GM12874 (cell line): ENCODE results near the gene PIGN.
A peak's percentile ranks its signal among the peaks of the same experiment; 100 is the strongest.

ENCODE experiments used
- TF ChIP-seq, protein P1 (sequence below): IDR thresholded peaks from 2 replicates; pipeline ENCODE4 v1.5.1; 2011; ENCODE audit warnings: low read depth, mild to moderate bottlenecking, control low read depth, low read length, moderate library complexity; ENCODE audit not compliant: insufficient read depth

PIGN gene

DNA sequence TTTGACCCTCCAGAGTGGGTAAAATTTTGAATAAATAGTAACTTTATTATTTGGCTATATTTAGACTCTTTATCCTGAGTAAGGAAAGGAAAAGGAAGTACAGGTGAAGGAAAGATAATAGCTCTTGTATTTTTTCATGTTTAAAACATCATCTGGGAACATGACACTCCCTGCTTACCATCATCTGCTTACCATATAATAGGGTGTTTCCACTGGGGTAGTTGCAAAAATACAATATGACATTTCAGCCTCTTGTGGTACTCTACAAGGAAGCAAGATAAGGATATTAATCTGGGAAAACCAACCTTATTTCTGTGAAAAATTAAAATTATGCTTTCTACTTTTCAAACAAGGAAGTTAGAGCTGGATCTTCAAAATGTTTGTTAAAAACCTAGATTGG lies 10.1 kb upstream of the PIGN start:
- TF ChIP-seq, protein P1, sequence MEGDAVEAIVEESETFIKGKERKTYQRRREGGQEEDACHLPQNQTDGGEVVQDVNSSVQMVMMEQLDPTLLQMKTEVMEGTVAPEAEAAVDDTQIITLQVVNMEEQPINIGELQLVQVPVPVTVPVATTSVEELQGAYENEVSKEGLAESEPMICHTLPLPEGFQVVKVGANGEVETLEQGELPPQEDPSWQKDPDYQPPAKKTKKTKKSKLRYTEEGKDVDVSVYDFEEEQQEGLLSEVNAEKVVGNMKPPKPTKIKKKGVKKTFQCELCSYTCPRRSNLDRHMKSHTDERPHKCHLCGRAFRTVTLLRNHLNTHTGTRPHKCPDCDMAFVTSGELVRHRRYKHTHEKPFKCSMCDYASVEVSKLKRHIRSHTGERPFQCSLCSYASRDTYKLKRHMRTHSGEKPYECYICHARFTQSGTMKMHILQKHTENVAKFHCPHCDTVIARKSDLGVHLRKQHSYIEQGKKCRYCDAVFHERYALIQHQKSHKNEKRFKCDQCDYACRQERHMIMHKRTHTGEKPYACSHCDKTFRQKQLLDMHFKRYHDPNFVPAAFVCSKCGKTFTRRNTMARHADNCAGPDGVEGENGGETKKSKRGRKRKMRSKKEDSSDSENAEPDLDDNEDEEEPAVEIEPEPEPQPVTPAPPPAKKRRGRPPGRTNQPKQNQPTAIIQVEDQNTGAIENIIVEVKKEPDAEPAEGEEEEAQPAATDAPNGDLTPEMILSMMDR = no peak

DNA sequence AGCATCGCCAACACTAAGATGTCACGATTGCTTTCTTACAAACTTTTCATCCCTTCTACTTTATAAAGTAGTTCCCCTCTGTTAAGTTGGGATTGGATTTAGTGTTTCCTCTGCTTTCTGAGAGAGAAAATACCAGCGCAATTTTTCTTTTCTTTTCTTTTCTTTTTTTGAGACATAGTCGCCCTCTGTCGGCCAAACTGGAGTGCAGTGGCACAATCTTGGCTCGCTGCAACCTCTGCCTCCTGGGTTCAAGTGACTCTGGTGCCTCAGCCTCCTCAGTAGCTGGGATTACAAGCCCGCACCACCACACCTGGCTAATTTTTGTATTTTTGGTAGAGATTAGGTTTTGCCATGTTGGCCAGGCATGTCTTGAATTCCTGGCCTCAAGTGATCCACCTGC lies 9.2 kb upstream of the PIGN start:
- TF ChIP-seq, protein P1 = no peak

DNA sequence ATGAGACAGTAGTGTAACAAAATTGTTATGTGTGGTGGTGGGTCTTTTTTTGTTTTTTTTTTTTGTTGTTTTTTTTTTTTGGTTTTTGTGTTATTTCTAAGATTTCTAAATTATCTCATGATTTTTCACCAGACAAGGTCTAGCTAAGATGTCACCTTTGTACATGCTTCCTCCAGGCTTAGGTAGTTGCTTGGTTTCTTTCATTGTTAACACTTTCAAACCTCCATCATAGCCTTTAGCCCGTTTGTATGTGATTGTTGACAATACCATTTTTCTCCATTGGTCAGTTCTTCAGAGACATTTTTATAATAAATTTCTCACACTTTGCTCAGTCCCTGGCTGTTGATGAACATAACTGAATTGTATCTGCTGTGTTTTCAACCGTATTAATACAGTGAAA lies 2.4 kb upstream of the PIGN start:
- TF ChIP-seq, protein P1 = no peak

DNA sequence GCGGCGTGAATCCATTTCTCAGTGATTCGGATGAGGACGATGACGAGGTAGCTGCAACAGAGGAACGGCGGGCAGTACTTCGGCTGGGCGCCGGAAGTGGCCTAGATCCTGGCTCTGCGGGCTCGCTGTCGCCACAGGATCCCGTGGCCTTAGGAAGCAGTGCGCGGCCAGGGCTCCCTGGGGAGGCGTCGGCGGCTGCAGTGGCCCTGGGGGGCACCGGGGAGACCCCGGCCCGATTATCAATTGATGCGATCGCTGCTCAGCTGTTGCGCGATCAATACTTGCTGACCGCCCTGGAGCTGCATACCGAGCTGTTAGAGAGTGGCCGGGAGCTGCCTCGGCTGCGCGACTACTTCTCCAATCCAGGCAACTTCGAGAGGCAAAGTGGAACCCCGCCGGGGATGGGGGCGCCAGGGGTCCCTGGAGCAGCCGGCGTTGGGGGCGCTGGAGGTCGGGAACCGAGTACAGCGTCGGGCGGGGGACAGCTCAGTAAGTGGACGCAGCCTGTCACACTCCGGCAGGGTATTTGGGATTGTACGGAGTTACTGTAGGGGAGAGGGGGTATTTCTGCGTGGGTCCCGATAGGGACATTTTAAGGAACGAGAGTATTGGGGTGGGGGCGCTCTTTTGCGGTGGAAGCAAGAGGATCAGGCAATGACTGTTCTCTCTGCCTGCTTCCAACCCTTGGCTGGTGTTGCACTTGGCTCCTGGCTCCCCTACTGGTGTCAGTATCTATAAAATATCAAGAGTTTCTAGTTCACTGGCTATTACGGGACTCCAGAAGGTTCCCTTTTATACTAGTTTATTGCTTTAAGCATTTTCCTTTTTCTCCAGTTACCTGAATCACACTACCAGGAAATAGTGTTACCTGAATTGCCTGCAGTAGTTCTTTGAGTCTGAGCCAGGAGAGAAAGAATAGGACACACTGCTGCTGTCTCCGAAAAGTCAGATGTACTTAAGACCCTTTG lies 971 bp upstream of the PIGN start:
- TF ChIP-seq, protein P1 = no peak

DNA sequence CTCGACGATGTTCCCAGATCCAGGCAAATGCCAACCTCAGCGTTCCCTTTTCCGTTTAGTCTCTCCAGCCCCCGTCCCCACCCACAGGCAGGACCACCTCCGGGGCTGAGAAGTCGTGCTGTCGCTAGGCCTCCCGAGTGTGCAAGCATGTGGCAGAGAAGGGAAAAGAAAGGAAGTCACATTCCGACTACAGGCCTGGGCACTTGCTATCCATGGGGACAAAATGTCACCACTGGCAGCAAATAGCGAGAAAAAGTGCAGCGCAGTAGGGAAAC lies 420 bp downstream of the PIGN start:
- TF ChIP-seq, protein P1 = no peak

DNA sequence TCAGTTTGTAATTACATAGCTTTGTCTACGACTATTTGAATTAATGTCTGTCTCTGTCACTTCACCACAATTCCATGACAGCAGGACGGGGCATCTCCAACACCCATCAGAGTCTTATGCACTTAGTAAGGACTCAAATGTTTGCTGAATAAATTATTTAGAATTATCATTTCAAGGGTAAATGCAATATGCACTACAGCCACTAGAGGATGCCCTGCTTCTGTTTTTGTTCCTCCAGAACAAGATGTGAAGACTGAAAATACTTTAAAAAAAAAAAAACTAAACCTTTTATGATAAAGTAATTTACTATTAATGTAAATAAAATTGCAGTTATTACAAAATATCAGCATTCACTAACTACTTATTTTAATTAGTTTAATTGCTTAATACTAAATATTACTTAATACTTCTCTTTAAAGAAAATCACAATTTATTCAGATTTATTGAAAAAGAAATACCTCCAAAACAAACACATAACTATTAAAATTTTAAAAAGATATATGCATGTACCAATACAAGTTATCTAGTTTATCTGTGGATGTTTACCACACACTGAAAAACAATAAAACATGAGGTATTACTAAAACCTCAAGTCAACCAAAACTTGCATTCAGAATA lies 3.2 kb downstream of the PIGN start:
- TF ChIP-seq, protein P1 = peak; percentile 81

DNA sequence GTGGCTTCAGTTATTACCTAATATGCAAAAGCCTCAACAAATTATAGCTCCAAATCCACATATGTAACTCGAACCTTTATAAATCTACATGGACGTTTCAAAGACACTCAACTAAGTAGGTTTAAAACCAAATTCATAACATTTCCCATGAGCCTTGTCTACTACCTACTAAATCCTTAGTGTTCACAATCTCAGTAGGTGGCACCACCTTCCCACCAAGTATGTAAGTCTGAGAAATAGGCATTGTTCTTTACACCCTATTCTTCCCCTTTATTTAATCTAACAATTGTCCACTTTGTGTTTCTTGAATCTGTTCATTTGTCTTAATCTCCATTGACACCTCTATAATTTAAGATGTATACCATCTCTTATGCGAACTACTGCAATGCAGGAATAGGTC lies 4.6 kb downstream of the PIGN start:
- TF ChIP-seq, protein P1 = no peak
